DND-41 (cell line): ENCODE data around the gene THBS3.

Experiments
- CTCF ChIP-seq: IDR thresholded peaks from 2 replicates; pipeline ENCODE4 v1.5.1; 2012; ENCODE audit warnings: borderline replicate concordance, low read length, moderate library complexity, mild to moderate bottlenecking; ENCODE audit not compliant: poor library complexity, severe bottlenecking; ENCODE audit errors: extremely low read depth
- EZH2 ChIP-seq: IDR thresholded peaks from 3 replicates; pipeline ENCODE4 v1.6.1; 2012; ENCODE audit warnings: borderline replicate concordance, low read depth, mild to moderate bottlenecking, moderate library complexity, low read length, inconsistent platforms; ENCODE audit not compliant: severe bottlenecking

DNA sequence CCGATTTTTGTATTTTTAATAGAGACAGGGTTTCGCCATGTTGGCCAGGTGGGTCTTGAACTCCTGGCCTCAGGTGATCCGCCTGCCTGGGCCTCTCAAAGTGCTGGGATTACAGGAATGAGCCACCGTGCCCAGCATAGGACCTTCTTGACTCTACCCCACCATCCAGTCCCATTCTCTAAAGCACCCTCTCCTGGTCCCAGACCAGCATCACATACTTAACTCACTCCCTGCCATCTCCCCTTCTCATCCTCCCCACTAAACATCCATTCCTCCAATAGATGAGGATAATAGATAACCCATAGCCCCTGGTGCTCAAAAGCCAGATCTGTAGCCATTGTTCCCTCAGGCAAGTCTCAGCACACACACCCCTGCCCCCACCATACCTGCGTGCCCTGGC, 45.5 kb upstream of the THBS3 start:
- TF ChIP-seq EZH2 (no peak), CTCF (no peak)
